ENCODE results near the gene PHF2. TPM values are rescaled to one million over a fixed set of nuclear protein-coding genes. Genes with fewer than 3 reads are reported as not detected.

Gene PHF2
- total and polyA plus RNA-seq, 2 of the 8 experiments (the other 6 are each of a cell fraction or from before 2014, with no cell fraction given) = 3.4 to 9.4 TPM

DNA sequence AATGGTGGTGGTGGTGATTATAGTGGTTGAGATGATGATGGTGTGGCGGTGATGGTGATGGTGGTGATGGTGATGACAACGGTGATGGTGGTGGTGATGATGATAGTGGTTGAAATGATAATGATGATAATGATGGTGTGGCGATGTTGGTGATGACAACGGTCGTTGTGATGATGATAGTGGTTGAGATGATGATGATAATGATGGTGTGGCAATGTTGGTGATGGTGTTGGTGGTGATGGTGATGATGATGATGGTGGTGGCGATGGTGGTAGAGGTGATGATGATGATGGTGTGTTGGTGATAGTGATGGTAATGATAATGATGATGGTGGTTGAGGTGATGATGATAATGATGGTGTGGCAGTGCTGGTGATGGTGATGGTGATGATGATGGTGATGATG, 48.0 kb downstream of the PHF2 start:
- 0 out of 2 replicates have a peak overlapping the region, but pooled peaks have one; percentile 41 for H2AK5ac ChIP-seq (ENCODE audit: low read depth, low read length)
- peaks cover 8% of the 10 kb centered on the region; the same call in 1 of the 2 replicates for H3K23me2 ChIP-seq (ENCODE audit: low read depth, low read length)
- H3K14ac ChIP-seq (ENCODE audit: insufficient read length) = no peak overlapping the region
- H3K23ac ChIP-seq (ENCODE audit: insufficient read length) = no peak overlapping the region
- H3K79me1 ChIP-seq (ENCODE audit: low read depth, low read length) = peaks cover 10% of the 10 kb centered on the region
- no peaks in the 10 kb centered on the region for H3K36me3 ChIP-seq (ENCODE audit: control insufficient read depth in 2 of 4, insufficient read depth in 4 of 4, low read length in 3 of 4)
- no peak overlapping the region for H3K9ac ChIP-seq (replicated peaks in 1 of 4; ENCODE audit: extremely low read depth in 1 of 4, low read depth in 3 of 4, low read length in 3 of 4)
- 94% methylated on average over 6 of the region's 6 CpGs; no CpG with 5 or more reads in 1 of the 2 experiments for WGBS, 2 experiments (ENCODE audit: extremely low coverage in 1 of 2, insufficient coverage in 1 of 2, insufficient read length in 1 of 2, insufficient replicate concordance in 2 of 2, low coverage in 1 of 2, low lambda C conversion rate in 2 of 2, missing lambda C conversion rate in 1 of 2)
- H3K79me2 ChIP-seq (ENCODE audit: control insufficient read depth in 1 of 2, insufficient read depth in 2 of 2, low read length in 2 of 2) = peaks cover 0 to 43% of the 10 kb centered on the region in 2 experiments; a peak in 3 of 4 replicates
- no peak for FAIRE-seq
- H2BK5ac ChIP-seq (ENCODE audit: low read depth, low read length) = no peak overlapping the region; the same call in 1 of the 2 replicates
- no peak overlapping the region for H2AFZ ChIP-seq (ENCODE audit: low read length)
- H3K18ac ChIP-seq (ENCODE audit: extremely low read depth, low read length) = no peak overlapping the region
- peak overlapping the region; percentile 59 for H3K56ac ChIP-seq (replicated peaks; ENCODE audit: insufficient read length, low read depth, low read length)
- no peak overlapping the region for H2BK20ac ChIP-seq (ENCODE audit: low read length)
- H4K20me1 ChIP-seq (replicated peaks in 1 of 2; ENCODE audit: control insufficient read depth in 1 of 2, insufficient read depth in 2 of 2, low read length in 2 of 2) = peaks cover 0 to 3% of the 10 kb centered on the region in 2 experiments
- no peak overlapping the region for H4K8ac ChIP-seq (ENCODE audit: extremely low read depth, insufficient read depth, low read length)
- ChIA-PET POLR2A (ENCODE audit: partially characterized antibody) (no interaction called here), CTCF (ENCODE audit: partially characterized antibody) (no interaction called here)
- no peaks in the 10 kb centered on the region; a peak in 1 of 7 replicates for H3K4me1 ChIP-seq (replicated peaks in 1 of 4; ENCODE audit: control insufficient read depth in 3 of 4, insufficient read depth in 4 of 4, low read length in 3 of 4)
- no peak for DNase-seq (ENCODE audit: low read depth in 1 of 2, low spot score in 2 of 2)
- H3K4me2 ChIP-seq (ENCODE audit: insufficient read depth in 1 of 2, low read depth in 2 of 2, low read length in 2 of 2) = no peak overlapping the region
- no peak overlapping the region for H3K4me3 ChIP-seq (ENCODE audit: extremely low read depth in 1 of 4, insufficient read depth in 2 of 4, low read depth in 3 of 4, low read length in 4 of 4)
- H3K27me3 ChIP-seq (replicated peaks in 1 of 4; ENCODE audit: control insufficient read depth in 3 of 4, extremely low read depth in 1 of 4, insufficient read depth in 3 of 4, low read length in 3 of 4) = no peaks in the 10 kb centered on the region
- no peak overlapping the region for H4K91ac ChIP-seq (replicated peaks; ENCODE audit: insufficient read length, low read length)
- H2BK120ac ChIP-seq (replicated peaks; ENCODE audit: low read depth, low read length) = no peak overlapping the region
- H2BK12ac ChIP-seq (ENCODE audit: low read depth, low read length) = peak overlapping the region; percentile 39; the same call in 1 of the 2 replicates
- H2BK15ac ChIP-seq (ENCODE audit: low read length) = 0 out of 2 replicates have a peak overlapping the region, but pooled peaks have one; percentile 19
- H3K4ac ChIP-seq (replicated peaks; ENCODE audit: insufficient read length, low read depth, low read length) = no peak overlapping the region
- H3K9me3 ChIP-seq (ENCODE audit: insufficient read depth in 2 of 2, low read depth in 1 of 2, low read length in 1 of 2) = 0 out of 4 replicates have a peak, but pooled peaks cover 0 to 5% of the 10 kb centered on the region in 2 experiments
- H3K27ac ChIP-seq (ENCODE audit: low read depth, low read length) = no peak overlapping the region
- H4K5ac ChIP-seq (ENCODE audit: insufficient read length, low read depth, low read length) = no peak overlapping the region
- TF ChIP-seq, protein P1, sequence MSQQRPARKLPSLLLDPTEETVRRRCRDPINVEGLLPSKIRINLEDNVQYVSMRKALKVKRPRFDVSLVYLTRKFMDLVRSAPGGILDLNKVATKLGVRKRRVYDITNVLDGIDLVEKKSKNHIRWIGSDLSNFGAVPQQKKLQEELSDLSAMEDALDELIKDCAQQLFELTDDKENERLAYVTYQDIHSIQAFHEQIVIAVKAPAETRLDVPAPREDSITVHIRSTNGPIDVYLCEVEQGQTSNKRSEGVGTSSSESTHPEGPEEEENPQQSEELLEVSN (IDR thresholded peaks at IDR 0.05) = no peak
- TF ChIP-seq TEAD4 (IDR thresholded peaks at IDR 0.05; ENCODE audit: low read depth, low read length) (no peak), ASH2L (IDR thresholded peaks at IDR 0.05; ENCODE audit: low read length) (no peak), TAF1 (IDR thresholded peaks at IDR 0.05; ENCODE audit: low read depth, low read length) (no peak), BRCA1 (IDR thresholded peaks at IDR 0.05; ENCODE audit: low read depth, low read length) (no peak), EZH2 (IDR thresholded peaks at IDR 0.05; ENCODE audit: low read depth, low read length, severe bottlenecking) (no peak), NANOG (IDR thresholded peaks at IDR 0.05; ENCODE audit: insufficient read depth, low read depth, low read length, poor library complexity, severe bottlenecking) (no peak), RAD21 (IDR thresholded peaks at IDR 0.05 in 1 of 2, conservative IDR thresholded peaks at IDR 0.05 in 1 of 2; ENCODE audit: low read depth in 2 of 2, low read length in 2 of 2) (no peak), CTBP2 (IDR thresholded peaks at IDR 0.05; ENCODE audit: borderline replicate concordance, insufficient read depth, insufficient read length, low read length) (no peak), CBX5 (IDR thresholded peaks at IDR 0.05; ENCODE audit: low read depth, low read length) (no peak), SP2 (IDR thresholded peaks at IDR 0.05; ENCODE audit: low read length) (no peak)
- TF ChIP-seq, protein P2, sequence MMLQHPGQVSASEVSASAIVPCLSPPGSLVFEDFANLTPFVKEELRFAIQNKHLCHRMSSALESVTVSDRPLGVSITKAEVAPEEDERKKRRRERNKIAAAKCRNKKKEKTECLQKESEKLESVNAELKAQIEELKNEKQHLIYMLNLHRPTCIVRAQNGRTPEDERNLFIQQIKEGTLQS (IDR thresholded peaks at IDR 0.05; ENCODE audit: insufficient read depth, low read depth, low read length) = no peak

Data from H1 (cell line).